GM12878 (cell line): Measurements from ENCODE around the gene EEF1A2. TPM values are rescaled to one million over a fixed set of nuclear protein-coding genes. Genes with fewer than 3 reads are reported as not detected.

ENCODE experiments used
- ATAC-seq: fragments of 200-7000 bp; cut with Tn5 transposase; 3 replicates; pipeline ENCODE4 v1.9.1; 2020; ENCODE audit warnings: mild to moderate bottlenecking, moderate library complexity
- BruUV-seq: library from RNA; stranded (reverse); fragments of 400-500 nt; replicated peaks from 2 replicates; lab custom pipeline; 2021; lab: Mats Ljungman, UMichigan
- CTCF ChIA-PET: fragments of 300-600 bp; sonication (Branson Sonifier 250); formaldehyde crosslinking; extraction: SDS; loops from one replicate; lab custom pipeline; 2021; ENCODE audit warnings: inconsistent platforms; lab: Yijun Ruan, JAX
- POLR2A ChIA-PET: fragments of 350-600 bp; formaldehyde crosslinking; extraction: SDS; loops from one replicate; lab custom pipeline; 2021; ENCODE audit warnings: inconsistent platforms; lab: Charles Lee
- RAD21 ChIA-PET: fragments of 300-600 bp; sonication (Branson Sonifier 250); formaldehyde crosslinking; loops from one replicate; lab custom pipeline; 2023; ENCODE audit warnings: antibody characterized with exemption; ENCODE audit not compliant: unreplicated experiment; lab: Charles Lee
- SMC1A ChIA-PET: fragments of 300-600 bp; sonication (Branson Sonifier 250); formaldehyde crosslinking; loops from one replicate; lab custom pipeline; 2023; ENCODE audit not compliant: unreplicated experiment, uncharacterized antibody; lab: Charles Lee
- DNase-seq: peaks from one replicate; pipeline ENCODE4 v3.0.0-alpha.2; 2011; ENCODE audit warnings: low read depth, low spot score
- FAIRE-seq: peaks from 3 replicates; lab custom pipeline; 2011; peaks lifted over from hg19 to GRCh38; lab: Jason Lieb, UNC
- H2AFZ ChIP-seq: 2 replicates; pipeline ENCODE4 v1.6.0; 2011; ENCODE audit warnings: low read depth, low read length, control low read depth; ENCODE audit not compliant: control insufficient read depth
- H3K27ac ChIP-seq: 2 replicates; pipeline ENCODE4 v1.5.1; 2011; ENCODE audit warnings: control low read depth; ENCODE audit not compliant: control insufficient read depth, insufficient read depth
- H3K27me3 ChIP-seq, 2 experiments: replicated peaks in 1 of 2; 2 replicates each; pipeline versions ENCODE4 v1.6.0 to v1.6.1; 2011; ENCODE audit warnings: low read length in 1 of 2; ENCODE audit not compliant: control insufficient read depth in 2 of 2, insufficient read depth in 2 of 2
- H3K36me3 ChIP-seq, 2 experiments: 2 replicates each; pipeline ENCODE4 v1.5.1; 2011; ENCODE audit warnings: low read length in 1 of 2; ENCODE audit not compliant: control insufficient read depth in 2 of 2, insufficient read depth in 2 of 2
- H3K4me1 ChIP-seq: 2 replicates; pipeline ENCODE4 v1.6.1; 2011; ENCODE audit warnings: mild to moderate bottlenecking, low read length, moderate library complexity, mixed read lengths; ENCODE audit not compliant: control insufficient read depth, insufficient read depth
- H3K4me2 ChIP-seq: 2 replicates; pipeline ENCODE4 v1.6.0; 2011; ENCODE audit warnings: control low read depth; ENCODE audit not compliant: control insufficient read depth, insufficient read depth
- H3K4me3 ChIP-seq: fragments of 200-600 bp; sonication (generic); 2 replicates; pipeline ENCODE4 v1.5.1; 2016
- H3K79me2 ChIP-seq: 2 replicates; pipeline ENCODE4 v1.6.0; 2011; ENCODE audit warnings: low read length; ENCODE audit not compliant: control insufficient read depth, insufficient read depth
- H3K9ac ChIP-seq: 2 replicates; pipeline ENCODE4 v1.8.0; 2011; ENCODE audit warnings: low read length, control low read depth, mixed read lengths; ENCODE audit not compliant: control insufficient read depth, insufficient read depth
- H3K9me3 ChIP-seq: replicated peaks from 3 replicates; pipeline ENCODE4 v1.5.1; 2011; ENCODE audit warnings: mild to moderate bottlenecking, low read length; ENCODE audit not compliant: control insufficient read depth, insufficient read depth
- H4K20me1 ChIP-seq: 2 replicates; pipeline ENCODE4 v1.6.0; 2011; ENCODE audit not compliant: control insufficient read depth, insufficient read depth
- CBX5 ChIP-seq: sonication (generic); IDR thresholded peaks from 2 replicates; pipeline ENCODE4 v1.6.1; 2016; ENCODE audit warnings: low read depth, moderate library complexity, mild to moderate bottlenecking, inconsistent platforms
- IKZF2 ChIP-seq, 2 experiments: fragments of 450-650 bp; IDR thresholded peaks; 2 replicates each; pipeline ENCODE4 v1.6.1; 2017; ENCODE audit warnings: mild to moderate bottlenecking in 2 of 2, moderate library complexity in 2 of 2
- MTA3 ChIP-seq: IDR thresholded peaks from 2 replicates; pipeline ENCODE4 v1.6.1; 2012; ENCODE audit warnings: low read length, inconsistent platforms, borderline replicate concordance
- NRF1 ChIP-seq: conservative IDR thresholded peaks from 2 replicates; pipeline ENCODE4 v1.6.1; 2011; ENCODE audit warnings: mild to moderate bottlenecking, low read depth, low read length, improper control_type of control experiment
- SUPT20H ChIP-seq: IDR thresholded peaks from 2 replicates; pipeline ENCODE4 v1.6.1; 2011; ENCODE audit warnings: low read depth, mild to moderate bottlenecking, low read length, moderate library complexity, borderline replicate concordance; ENCODE audit not compliant: control insufficient read depth
- WGBS: methylation state at CpG from one replicate; pipeline ENCODE4 v1.1.6; 2016; ENCODE audit warnings: low lambda C conversion rate; ENCODE audit not compliant: insufficient replicate concordance, insufficient coverage; ENCODE audit errors: missing lambda C conversion rate; 5-methylcytosine and 5-hydroxymethylcytosine counted together
- in situ Hi-C: fragments of 300-500 bp; cut with MboI; formaldehyde crosslinking; loops from 9 replicates; pipeline ENCODE4 v1.14.3; 2018; ENCODE audit warnings: mixed read lengths
- intact Hi-C: fragments of 100-400 bp; cut with micrococcal nuclease; formaldehyde crosslinking; loops from one replicate; pipeline ENCODE4 v1.14.2; 2022; ENCODE audit not compliant: unreplicated experiment
- polyA plus RNA-seq, 11 experiments: library from polyadenylated mRNA; depleted of rRNA in 4 of 11; unstranded in 6 of 11; stranded (reverse) in 5 of 11; fragments of >200 nt; fragmentation: Nextera tagmentation in 4 of 11; fragmentation: Illumina TruSeq in 1 of 11; extraction: Ambion mirVana in 4 of 11; extraction: Trizol in 1 of 11; gene quantifications; 1 replicate in 1 of 11; 2 replicates in 10 of 11; pipeline versions ENCODE4 v1.2.1 to v1.2.3, GENCODE V29; 2011 to 2016; ENCODE audit warnings: inconsistent platforms in 2 of 11, missing spikeins in 2 of 11, low read depth in 1 of 11
- total RNA-seq, 4 experiments: library from RNA; depleted of rRNA in 3 of 4; stranded (reverse); fragments of >200 nt in 3 of 4; fragmentation: Illumina TruSeq in 1 of 4; extraction: Trizol in 1 of 4; gene quantifications; 2 replicates each; pipeline versions ENCODE4 v1.2.1 to v1.2.3, GENCODE V29; 2013 to 2021
- TF ChIP-seq, protein P1 (sequence below): IDR thresholded peaks from 2 replicates; pipeline ENCODE4 v1.6.1; 2012; ENCODE audit warnings: low read depth, low read length, improper control_type of control experiment

EEF1A2 gene
- total and polyA plus RNA-seq, 10 of the 15 experiments (the other 5 are each of a cell fraction or from before 2014, with no cell fraction given) = 0.56 TPM; not detected in 9

GRCh38 chr20:63468421-63468820 lies 30.5 kb downstream of the EEF1A2 start:
- Histone ChIP-seq H3K79me2 (no peaks in the 10 kb centered on the region), H3K36me3 (no peaks in the 10 kb centered on the region), H3K9me3 (no peaks in the 10 kb centered on the region), H3K9ac (no peak overlapping the region), H3K4me1 (no peaks in the 10 kb centered on the region), H4K20me1 (no peaks in the 10 kb centered on the region), H3K27ac (no peak overlapping the region), H2AFZ (no peak overlapping the region), H3K27me3 (peaks cover 3 to 9% of the 10 kb centered on the region in 2 experiments; a peak in 3 of 4 replicates), H3K4me2 (no peak overlapping the region), H3K4me3 (no peak overlapping the region)
- in situ Hi-C loops = no loop called here
- POLR2A ChIA-PET = no interaction called here
- DNase-seq (no peak), FAIRE-seq (no peak), ATAC-seq (no peak)
- SMC1A ChIA-PET = no interaction called here
- WGBS = 43% methylated on average over 12 of the region's 12 CpGs
- no TSS peak for BruUV-seq
- TF ChIP-seq MTA3 (no peak), IKZF2 (IDR thresholded peaks at IDR 0.05) (no peak), NRF1 (no peak), CBX5 (no peak)
- TF ChIP-seq, protein P1, sequence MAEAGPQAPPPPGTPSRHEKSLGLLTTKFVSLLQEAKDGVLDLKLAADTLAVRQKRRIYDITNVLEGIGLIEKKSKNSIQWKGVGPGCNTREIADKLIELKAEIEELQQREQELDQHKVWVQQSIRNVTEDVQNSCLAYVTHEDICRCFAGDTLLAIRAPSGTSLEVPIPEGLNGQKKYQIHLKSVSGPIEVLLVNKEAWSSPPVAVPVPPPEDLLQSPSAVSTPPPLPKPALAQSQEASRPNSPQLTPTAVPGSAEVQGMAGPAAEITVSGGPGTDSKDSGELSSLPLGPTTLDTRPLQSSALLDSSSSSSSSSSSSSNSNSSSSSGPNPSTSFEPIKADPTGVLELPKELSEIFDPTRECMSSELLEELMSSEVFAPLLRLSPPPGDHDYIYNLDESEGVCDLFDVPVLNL = no peak
- intact Hi-C loops = no loop called here
- RAD21 ChIA-PET = no interaction called here
- CTCF ChIA-PET = no interaction called here

DNA sequence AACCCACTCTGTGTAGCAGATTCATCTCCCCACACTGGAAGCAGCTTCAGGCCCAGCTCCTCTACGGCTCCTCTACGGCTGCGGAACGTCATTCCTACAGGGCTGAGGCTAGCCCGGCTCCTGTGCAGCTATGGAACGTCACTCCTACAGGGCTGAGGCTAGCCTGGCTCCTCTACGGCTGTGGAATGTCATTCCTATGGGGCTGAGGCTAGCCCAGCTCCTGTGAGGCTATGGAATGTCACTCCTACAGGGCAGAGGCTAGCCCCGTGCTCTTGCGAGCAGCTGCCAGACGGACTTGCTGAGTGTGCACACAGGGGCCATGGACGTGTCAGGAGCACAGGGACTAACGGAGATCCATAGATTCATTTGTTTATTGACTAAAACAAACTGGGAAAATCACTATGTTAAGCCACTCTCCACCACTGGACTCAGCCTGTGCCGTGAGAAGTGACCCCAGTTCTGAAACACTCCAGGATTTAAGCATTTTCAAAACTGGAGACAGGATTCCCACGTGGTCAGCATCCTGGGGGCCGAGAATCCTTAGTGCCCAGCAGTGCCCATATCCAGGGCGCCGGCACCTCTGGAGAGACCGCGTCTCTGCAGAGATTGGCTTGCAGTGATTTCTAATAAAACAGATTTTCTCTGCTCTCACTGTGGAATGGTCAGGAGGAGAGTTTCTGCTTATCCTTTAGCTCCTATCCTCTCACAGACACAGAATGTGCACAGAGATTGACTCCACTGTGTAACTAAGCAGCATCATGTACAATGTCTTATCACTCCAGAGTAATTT lies 31.4 kb downstream of the EEF1A2 start:
- no peak overlapping the region for H3K4me3 ChIP-seq
- intact Hi-C loops (no loop called here), in situ Hi-C loops (no loop called here)
- no peaks in the 10 kb centered on the region for H3K79me2 ChIP-seq
- no peak for DNase-seq
- H3K4me1 ChIP-seq = no peaks in the 10 kb centered on the region
- H3K9ac ChIP-seq = no peak overlapping the region
- WGBS = 49% methylated on average over 19 of the region's 19 CpGs
- TF ChIP-seq SUPT20H = no peak
- no peak for FAIRE-seq
- no peaks in the 10 kb centered on the region for H4K20me1 ChIP-seq
- BruUV-seq = no TSS peak
- ChIA-PET POLR2A (no interaction called here), RAD21 (no interaction called here), SMC1A (no interaction called here), CTCF (no interaction called here)
- no peak for ATAC-seq
- H3K9me3 ChIP-seq = no peaks in the 10 kb centered on the region
- H3K27ac ChIP-seq = no peak overlapping the region
- no peaks in the 10 kb centered on the region for H3K36me3 ChIP-seq
- H3K27me3 ChIP-seq = peaks cover 3 to 9% of the 10 kb centered on the region in 2 experiments; a peak in 3 of 4 replicates
- no peak overlapping the region for H3K4me2 ChIP-seq
- H2AFZ ChIP-seq = no peak overlapping the region
